DND-41 (cell line): Measurements from ENCODE around the gene CC2D2B.

ENCODE experiments used
- CTCF ChIP-seq: IDR thresholded peaks from 2 replicates; pipeline ENCODE4 v1.5.1; 2012; ENCODE audit warnings: borderline replicate concordance, low read length, moderate library complexity, mild to moderate bottlenecking; ENCODE audit not compliant: poor library complexity, severe bottlenecking; ENCODE audit errors: extremely low read depth
- EZH2 ChIP-seq: IDR thresholded peaks from 3 replicates; pipeline ENCODE4 v1.6.1; 2012; ENCODE audit warnings: borderline replicate concordance, low read depth, mild to moderate bottlenecking, moderate library complexity, low read length, inconsistent platforms; ENCODE audit not compliant: severe bottlenecking

- TF ChIP-seq EZH2 (no peak), CTCF (no peak)
Observed at GRCh38 chr10:95963991-95964389, 56.2 kb downstream of the CC2D2B start.
